LNCaP clone FGC (cell line): Measurements from ENCODE around the gene DDX6.

Source experiments
- DNase-seq: peaks from one replicate; pipeline ENCODE4 v3.0.0-alpha.2; 2011; ENCODE audit warnings: low read depth
- H3K4me3 ChIP-seq: 2 replicates; pipeline ENCODE4 v1.5.1; 2011; ENCODE audit warnings: mild to moderate bottlenecking, low read depth, low read length, control low read depth
- CTCF ChIP-seq: IDR thresholded peaks from 2 replicates; pipeline ENCODE4 v1.5.1; 2012; ENCODE audit warnings: mild to moderate bottlenecking; ENCODE audit not compliant: control insufficient read depth, insufficient read depth; ENCODE audit errors: extremely low read depth

The DDX6 gene

GRCh38 chr11:118705111-118705741 lies 85.7 kb downstream of the DDX6 start:
- DNase-seq, result no peak
- H3K4me3 ChIP-seq, result no peak overlapping the region
- TF ChIP-seq CTCF, result no peak

GRCh38 chr11:118703563-118704106 lies 87.3 kb downstream of the DDX6 start:
- no peak overlapping the region for H3K4me3 ChIP-seq
- TF ChIP-seq CTCF, result no peak
- DNase-seq, result no peak

DNA sequence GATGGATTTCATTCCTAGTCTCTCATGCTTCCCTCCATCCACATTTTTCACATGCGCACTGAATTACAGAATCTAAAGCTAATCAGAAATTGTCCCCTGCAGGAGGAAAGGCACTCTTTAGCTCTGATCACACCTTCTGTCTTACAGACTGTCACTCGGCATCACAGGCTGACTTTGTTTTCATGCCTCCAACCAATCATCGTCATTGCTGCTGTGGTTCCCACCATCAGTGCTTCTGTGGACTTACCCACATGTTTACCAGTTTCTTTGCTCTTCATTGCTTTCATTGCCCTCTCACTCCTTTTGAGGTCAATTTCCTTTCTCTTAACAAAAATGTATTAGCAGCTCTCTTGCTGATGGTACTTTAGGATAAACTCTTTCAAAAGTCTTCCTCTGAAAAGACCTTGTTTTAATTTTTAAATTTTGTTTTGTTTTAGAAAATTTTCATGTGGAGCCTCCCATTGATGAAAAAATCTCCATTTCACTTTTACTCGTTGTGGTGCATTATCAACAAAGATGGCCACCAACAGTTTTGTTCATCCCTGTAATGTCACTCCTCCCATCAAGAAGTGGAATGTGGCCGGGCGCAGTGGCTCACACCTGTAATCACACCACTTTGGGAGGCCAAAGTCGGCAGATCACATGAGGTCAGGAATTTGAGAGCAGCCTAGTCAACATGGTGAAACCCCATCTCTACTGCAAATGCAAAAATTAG lies 91.3 kb downstream of the DDX6 start:
- no peak overlapping the region for H3K4me3 ChIP-seq
- no peak for TF ChIP-seq CTCF
- no peak for DNase-seq
